Kidney tubule cell (primary cell): ENCODE data around the gene FIGNL1.

Experiments used
- DNase-seq: peaks from one replicate; pipeline ENCODE4 v3.0.0-alpha.2; 2018; ENCODE audit warnings: low spot score

Gene FIGNL1, protein sequence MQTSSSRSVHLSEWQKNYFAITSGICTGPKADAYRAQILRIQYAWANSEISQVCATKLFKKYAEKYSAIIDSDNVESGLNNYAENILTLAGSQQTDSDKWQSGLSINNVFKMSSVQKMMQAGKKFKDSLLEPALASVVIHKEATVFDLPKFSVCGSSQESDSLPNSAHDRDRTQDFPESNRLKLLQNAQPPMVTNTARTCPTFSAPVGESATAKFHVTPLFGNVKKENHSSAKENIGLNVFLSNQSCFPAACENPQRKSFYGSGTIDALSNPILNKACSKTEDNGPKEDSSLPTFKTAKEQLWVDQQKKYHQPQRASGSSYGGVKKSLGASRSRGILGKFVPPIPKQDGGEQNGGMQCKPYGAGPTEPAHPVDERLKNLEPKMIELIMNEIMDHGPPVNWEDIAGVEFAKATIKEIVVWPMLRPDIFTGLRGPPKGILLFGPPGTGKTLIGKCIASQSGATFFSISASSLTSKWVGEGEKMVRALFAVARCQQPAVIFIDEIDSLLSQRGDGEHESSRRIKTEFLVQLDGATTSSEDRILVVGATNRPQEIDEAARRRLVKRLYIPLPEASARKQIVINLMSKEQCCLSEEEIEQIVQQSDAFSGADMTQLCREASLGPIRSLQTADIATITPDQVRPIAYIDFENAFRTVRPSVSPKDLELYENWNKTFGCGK

DNA sequence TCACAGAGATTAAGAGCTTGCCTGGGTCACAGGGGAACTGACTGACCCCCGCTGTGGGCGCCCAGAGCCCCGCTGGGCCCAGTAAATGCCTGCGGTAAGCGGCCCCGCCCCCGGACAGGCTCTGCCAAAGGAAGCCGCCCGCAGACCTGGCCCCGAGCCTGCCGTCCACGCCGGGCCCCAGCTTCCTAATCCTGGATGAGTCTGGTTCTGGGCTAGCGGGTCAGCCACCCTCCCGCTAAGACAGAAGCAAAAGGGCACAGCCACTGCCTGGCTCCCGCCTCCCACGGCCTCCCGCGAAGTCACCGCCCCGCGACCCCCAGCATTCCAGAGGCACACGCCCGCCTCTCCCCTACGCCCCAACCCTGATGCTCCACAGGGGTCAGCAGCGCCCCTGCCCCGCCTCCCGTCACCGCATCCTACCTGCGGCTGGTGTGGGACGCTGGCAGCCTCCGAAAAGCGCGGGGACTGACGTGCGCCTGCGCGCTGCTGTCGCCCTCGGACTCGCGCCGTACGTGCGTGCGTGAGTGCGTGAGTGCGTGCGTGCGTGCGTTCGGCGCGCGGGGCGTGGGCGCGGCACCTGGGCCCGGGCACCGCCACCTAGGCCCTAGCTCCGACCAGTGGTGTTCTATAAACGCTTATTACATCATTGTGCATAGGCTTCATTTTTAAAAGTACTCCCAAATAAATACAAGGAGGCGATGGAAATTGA is at the start of gene FIGNL1:
FIGNL1 (minus strand) TSS at position 470 of the 709 bp plus-strand sequence. CDS start 3,063 bp downstream, outside the sequence.
- DNase-seq, result peak; percentile 87

DNA sequence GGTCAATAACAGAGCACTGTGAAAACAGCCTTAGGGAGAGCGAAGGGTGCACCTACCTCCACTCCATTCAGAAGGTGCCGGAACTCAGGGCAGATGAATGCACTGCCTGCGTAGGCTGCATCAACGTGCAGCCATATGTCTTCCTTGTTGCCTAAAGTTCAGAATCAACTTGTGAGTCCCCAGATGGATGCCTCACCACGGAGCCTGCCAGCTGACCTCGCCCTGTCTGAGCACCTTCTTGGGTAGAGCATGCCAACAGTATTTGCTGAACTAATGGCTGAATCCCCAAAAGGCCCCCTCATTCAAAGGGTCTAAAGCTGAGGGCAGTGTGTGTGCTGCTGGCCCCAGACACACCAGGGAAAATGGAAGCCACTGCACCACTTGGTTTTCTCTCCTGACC is 48.9 kb upstream of the FIGNL1 start:
- DNase-seq, result no peak

DNA sequence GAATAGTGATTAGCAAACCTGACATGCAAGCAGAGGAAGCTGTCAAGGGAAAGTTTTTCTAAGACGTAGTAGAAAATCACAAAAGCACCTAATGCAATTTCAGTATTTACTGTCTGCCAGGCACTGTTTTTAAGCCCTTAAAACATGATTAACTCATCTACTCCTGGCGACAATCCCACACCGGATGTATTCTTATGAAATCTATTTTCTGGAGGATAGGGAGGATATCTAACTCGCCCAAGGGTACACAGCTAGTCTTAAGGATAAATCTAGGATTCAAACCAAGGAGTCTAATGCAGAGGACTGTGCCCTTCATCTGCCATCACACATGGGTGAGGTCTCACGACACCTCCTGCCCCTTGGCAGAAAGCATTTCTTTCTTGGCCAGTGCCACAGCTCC is 47.8 kb upstream of the FIGNL1 start:
- DNase-seq, result no peak

DNA sequence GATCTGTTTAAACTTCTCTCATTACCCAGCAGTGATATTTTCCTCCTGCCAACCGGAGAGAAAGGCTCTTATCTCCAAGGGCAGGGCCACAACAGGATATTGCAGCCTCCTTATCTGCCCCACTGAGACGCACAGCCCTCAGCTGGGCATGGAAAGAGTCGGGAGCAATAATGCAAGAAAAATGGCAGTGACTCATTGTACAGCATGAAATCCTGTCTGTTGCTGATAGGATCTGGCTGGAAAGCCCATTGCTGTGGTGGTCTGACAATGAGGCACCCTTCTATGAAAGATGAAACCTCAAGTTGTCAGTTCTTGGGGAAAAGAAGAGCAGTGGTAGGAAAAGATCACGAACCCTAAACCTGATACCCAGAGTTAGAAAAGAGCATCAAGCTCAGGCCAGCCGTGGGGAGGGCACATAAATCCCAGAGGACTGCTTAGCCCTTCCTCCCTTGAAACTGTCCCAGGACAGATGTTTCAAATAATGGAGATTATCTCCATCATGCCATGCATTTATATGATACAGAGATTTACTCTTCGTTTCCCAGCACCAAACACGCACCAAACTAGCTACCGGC is 47.0 kb upstream of the FIGNL1 start:
- no peak for DNase-seq

DNA sequence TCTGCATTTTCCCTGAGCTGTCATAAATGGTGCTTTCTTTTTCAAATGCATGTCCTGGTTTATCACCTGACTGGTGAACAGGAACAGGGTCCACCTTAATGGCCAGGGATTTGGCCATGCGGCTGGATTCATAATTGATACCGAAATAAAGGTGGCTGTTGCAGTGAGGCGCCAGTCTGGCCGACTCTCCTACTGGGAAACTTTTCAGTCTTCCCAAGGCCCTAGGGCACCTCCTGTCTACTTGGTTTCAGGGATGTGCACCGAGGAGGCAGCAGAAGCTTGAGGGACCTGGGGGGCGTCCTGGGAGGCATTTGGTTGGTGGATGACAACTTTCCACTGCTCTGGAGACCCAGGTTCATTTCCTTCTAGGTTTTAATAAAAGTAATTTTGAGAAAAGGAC is 46.4 kb upstream of the FIGNL1 start:
- DNase-seq, result no peak

DNA sequence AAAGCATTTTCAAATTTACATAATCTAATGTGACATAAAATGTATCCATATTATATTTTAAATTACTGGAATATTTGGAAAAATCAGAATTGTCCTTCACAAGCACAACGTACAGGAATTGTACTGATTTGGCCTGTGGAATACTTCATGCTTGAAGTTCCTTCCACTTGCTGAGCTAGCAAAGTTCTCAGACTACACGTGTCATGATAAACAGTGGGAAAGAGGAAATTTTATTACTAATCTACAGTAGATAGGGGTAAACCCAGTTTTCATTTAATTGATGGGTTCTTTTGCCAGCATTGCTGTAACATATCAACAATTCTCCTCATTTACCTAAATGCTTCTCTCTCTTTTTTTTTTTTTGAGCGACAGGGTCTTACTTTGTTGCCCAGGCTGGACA is 45.6 kb upstream of the FIGNL1 start:
- DNase-seq, result no peak

DNA sequence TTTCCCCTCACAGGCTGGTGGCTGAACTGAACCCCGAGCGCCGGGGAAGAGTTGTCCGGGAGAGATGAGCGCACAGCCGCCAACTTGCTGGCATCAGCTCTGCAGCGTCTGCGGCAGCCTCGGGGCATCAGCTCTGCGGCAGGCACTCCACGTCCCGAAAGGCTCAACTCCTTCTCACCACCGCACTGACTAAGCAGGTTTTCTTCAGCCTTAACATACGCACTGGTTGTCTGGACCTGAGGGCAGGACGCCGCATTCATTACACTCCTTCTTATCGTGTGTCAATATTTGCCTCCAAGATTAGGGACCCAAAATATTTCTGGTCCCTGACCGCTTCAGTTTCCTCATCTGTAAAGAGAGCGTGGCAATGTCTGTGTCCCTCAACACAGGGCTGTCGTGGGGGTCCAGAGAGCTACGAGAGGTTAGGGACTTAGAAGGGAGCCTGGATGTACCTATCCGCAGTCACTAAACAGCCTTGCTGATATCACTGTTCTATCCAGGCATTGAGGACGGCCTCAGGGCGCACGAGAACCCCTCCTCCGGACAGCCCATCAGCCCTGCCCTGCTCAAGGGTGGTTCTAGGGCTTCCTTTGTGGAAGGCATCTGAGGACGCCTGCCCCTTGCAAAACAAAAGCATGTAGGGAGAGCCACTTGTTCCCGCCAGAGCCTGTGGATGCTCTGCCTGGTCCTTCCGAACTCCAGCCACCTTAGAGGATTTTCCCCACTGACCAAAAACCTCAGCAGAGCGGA is 42.8 kb upstream of the FIGNL1 start:
- DNase-seq, result no peak

DNA sequence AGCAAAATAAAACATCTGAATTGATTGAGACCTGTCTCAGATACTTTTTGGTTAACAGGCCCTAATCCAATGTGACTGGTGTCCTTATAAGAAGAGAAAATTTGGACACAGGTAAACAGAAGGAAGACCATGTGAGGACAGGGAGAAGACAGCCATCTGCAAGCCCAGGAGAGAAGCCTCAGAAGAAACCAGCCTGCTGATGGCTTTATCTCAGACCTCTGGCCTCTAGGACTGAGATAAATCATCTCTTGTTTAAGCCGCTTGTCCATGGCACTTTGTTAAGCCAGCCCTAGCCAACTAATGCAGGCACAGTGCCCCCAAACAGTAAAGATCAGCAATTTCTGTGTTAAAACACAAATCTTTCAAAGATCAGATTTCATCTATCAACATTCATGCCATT is 41.8 kb upstream of the FIGNL1 start:
- DNase-seq, result no peak

DNA sequence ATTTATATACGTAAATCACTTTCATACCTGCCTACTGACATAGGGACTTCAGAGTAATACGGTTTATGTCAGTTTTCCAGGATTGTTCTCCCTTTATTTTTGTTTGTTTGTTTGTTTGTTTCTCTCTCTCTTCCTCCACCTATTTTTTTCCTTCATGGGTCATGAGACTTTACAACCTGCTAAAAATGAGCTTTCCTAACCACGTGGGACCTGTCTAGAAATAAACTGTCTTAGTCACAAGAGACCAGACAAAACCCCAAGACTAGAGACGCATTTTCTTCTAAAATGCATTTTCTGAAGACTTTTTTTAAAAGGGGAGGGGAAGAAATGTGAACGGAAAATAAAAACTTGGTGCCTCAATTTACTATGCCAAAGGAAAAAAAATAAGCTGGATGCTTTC is 41.1 kb upstream of the FIGNL1 start:
- DNase-seq, result no peak

DNA sequence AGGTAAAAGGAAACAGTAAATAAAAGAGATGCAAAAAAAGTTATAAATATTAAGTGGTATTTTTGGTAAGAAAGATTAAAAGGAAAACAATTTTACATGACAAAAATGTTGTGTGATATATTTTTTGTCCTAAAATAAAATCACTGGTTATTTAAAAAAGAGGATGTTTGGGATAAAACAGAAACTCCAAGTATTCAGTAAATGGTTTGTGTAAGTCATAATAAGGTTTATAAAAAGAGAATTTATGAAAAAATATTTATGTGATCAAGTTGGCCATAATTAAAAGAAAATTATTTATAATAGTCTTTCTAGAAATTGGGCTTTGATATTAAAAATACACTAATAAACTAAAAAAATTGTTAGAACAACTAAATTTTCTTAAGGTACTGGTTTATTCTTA is 38.2 kb upstream of the FIGNL1 start:
- no peak for DNase-seq

DNA sequence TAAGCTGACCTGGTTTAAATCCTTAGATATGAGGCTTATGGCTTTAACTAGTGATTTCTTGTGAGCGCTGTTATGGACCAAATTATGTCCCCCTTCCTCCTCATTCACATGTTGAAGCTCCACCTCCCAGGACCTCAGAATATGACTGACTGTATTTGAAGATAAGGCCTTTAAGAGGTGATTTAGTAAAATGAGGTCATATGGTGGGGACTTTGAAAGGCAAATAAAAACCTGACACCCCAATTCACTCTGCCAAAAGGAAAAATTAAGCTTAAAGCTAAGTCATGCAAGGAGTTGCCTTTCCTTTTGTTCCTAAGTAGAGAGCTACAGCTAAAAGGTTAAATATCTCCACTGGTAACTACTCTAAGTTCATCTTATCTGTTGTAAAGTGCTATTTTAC is 36.4 kb upstream of the FIGNL1 start:
- no peak for DNase-seq

DNA sequence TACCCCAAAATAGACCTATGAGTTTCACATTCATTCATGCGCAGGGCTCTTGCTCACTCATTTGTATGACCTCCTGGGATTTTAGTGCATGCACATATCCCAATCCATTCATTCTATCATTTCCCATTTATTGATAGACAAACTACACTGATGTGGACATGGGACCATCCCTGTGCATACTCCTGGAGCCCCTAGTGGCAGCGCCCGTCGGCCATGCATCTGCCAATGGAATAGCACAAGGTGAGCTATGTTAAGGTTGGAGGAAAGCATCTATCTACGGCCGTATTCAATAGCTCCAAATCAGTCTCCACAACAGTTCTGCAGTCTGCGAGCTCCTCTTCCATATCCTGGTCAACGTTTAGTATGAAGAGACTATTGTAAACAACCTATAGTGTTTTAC is 31.7 kb upstream of the FIGNL1 start:
- no peak for DNase-seq

DNA sequence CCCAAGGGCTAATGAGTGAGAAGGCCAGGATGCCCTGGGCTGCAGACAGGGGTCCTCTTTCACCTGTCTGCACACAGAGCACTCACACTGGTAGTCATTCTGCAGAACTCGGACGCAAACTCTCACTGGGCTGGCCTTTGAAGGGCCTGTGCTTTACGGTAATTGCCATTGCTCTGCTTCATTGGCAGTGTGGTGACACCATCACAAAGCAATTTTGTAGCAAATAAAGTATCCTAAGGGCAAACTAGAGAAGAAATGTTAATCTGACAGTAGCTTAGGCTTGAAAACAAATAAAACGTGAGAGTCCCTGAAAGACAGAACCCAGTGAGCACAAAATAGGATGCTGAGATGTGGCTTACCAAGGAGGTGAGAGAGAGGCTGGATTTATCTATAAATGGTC is 30.6 kb upstream of the FIGNL1 start:
- no peak for DNase-seq

DNA sequence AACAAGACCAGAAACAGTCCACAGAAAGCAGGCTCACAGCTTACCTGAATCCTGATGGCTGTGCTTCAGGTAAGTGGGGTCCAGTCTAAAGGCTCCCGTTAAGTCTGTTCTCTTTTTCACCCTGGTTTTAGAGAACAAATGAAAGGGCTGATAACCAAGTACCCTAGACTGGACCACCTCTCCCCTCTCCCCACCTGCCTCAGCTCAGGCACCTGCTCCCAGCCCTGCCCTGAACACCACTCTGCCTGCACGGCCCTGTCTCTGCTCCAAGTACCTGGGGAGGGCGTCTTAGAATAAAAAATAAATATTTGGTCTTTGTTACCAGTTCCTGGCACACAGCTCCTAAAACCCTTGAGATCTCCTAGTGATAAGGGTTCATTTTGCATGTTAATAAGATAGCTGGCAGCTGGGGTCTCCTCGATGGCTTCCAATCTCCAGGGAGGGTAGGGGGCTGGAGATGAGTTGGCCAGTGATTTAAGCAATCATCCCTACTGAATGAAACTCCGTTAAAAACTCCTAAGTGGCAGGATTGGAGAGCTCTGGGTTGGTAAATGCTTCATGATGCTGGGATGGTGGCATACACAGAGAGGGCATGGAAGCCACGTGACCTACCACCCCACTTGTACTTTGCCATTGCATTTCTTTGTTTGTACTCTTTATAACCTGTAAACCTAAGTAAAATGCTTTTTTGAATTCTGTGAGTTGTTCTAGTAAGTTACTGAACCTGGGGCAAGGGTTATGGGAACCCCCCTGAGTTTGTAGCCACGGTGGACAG is 29.8 kb upstream of the FIGNL1 start:
- no peak for DNase-seq

DNA sequence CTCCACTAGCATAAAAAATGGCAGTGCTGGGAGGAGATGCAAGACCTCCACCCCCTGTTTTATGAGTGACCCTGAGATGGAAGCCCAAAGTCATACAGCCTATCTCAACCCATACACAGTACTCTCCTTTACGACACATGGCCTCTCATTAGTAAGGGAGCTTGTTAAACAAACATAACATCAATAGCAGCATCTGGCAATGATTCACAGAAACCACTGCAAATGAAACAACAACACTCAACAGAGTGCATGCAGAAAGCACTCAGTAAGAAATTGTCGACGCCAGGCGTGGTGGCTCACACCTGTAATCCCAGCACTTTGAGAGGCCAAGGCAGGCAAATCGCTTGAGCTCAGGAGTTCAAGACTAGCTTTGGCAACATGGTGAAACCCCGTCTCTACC is 27.5 kb upstream of the FIGNL1 start:
- peak; percentile 23 for DNase-seq

DNA sequence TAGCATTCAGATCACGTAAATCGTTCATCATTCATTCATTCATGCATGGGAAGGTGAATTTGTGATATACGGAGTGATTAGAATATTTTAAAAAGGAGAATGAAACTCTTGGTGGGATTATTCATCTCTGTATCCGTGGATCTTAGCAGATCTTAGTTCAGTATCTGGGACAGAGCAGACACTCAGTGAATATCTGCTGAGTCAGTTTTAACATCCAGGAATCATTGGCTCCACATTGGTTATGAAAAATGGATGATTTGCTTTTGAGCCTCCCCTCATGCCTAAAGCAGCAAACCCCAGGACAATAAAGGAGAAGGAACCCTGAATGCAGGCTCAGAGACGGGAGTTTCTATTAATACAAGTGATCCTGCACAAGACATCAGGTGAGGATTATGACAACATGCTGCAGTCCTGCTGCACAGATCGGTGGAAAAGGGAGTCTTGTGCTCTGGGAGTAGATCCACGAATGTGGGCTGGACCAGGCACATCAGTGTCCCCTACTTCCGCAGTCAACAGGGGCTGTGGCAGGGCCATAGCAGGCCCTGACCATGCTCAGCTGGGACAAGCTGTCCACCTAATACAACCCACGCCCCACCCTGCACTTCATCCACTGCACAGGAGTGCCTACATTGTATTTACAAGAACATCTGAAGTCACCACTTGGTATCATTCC is 26.9 kb upstream of the FIGNL1 start:
- DNase-seq, result no peak

DNA sequence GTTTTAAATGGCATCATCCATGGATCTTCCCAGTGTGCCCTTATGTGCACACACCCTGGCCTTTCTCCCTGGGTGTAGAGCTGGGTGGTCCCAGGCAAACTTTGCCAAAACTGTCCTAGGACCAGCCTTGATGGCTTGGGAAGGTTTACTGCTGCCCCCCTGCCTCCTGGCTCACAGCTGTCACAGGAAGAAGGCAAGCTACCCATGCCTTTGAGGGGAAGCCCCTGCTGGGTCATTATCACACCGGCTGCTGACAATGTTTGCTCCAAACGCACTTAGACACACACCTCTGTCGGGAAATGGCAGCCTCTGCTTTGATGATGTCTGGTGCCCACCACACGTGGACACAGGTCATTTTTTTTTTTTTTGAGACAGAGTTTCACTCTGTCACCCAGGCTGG is 25.2 kb upstream of the FIGNL1 start:
- DNase-seq, result no peak

DNA sequence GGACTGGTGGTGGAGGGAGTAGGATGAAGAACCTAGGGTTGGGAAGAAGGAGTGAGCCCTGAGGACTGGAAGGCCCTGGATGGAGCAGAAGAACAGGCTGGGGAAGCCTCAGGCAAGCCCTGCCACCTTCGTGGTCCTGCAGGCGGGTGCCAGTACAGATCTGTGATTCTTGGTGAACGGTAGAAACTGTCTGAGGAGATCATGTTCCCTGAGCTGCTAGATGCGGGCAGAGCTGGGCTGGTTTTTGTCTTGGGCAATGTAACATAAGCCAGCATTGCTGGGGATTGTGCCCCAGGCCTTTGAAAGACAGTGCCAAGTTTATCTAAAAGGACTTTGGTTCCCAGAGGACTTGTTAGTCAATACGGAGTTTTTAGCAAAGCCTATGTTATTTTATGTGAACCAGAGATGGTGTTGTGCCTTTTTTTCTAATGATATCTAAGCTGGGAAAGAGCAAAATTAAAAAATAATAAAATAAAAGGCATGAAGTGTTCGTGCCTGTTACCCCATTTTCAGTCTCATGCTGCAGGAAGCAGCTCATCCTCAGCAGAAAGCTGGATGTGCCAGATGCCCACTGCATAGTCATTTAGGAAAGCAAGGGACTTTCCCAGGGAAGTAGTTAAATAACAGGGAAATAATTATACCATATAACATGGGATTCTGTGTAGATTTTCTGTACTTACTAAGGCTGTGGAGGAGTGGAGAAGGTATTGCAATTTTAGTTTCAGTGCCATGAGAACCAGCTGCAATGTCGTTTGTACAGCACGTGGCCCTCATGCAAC is 24.4 kb upstream of the FIGNL1 start:
- peak; percentile 32 for DNase-seq

DNA sequence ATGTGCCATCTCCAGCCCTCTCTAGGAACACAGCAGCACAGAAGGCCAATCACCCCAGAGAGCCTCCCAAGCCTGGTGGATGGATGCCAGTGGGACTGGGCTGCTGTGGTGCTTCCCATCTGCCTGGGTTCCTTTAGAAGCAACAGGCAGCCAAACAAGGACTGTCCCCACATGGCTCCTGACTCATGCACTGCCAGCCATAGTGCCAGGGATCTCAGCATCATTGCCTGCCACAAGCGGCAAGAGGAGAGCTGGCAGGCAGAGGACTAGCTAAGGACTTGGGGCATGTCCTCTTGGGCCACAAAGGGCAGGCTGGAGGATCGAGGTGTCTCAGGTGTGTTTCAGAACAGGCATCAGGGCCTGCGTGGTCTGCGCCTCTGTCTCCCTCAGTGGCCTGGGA is 23.4 kb upstream of the FIGNL1 start:
- DNase-seq, result no peak

DNA sequence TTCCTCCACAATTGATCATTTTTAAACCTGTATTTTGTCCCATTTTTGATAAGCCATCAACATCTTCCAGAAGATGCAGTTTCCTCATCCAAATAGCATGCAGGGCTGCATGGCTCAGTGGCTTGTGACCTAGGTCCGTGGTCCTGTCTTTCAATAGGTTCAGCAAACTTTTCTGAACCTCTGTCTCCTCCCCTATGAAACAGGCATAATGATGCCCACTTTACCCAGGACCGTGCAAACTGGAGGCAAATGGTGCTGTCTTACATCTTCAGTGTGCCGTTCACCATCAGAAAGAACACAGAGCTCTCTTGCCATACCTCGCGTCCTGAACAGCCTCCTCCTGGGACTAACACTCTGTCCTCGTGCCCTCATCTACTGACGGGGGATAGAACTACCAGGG is 22.3 kb upstream of the FIGNL1 start:
- DNase-seq, result no peak
